MM.1S (cell line): ENCODE results near the gene C13orf46.

Experiments
- DNase-seq: peaks from one replicate; pipeline ENCODE4 v3.0.0-alpha.2; 2015
- H2AFZ ChIP-seq: fragments of 300-600 bp; sonication (generic); 2 replicates; pipeline ENCODE4 v1.6.0; 2016; ENCODE audit warnings: antibody characterized with exemption, low read length
- H3F3A ChIP-seq: fragments of 300-600 bp; sonication (generic); 2 replicates; pipeline ENCODE4 v1.6.1; 2016; ENCODE audit warnings: mild to moderate bottlenecking, antibody characterized with exemption, low read length, moderate library complexity, mixed read lengths; ENCODE audit not compliant: insufficient read depth
- H3K27ac ChIP-seq: fragments of 300-600 bp; sonication (generic); 2 replicates; pipeline ENCODE4 v1.5.1; 2016; ENCODE audit warnings: mild to moderate bottlenecking, low read length
- H3K27me3 ChIP-seq: fragments of 300-600 bp; sonication (generic); replicated peaks from 2 replicates; pipeline ENCODE4 v1.6.0; 2016; ENCODE audit warnings: low read length; ENCODE audit not compliant: insufficient read depth
- H3K36me3 ChIP-seq: fragments of 300-600 bp; sonication (generic); replicated peaks from 2 replicates; pipeline ENCODE4 v1.6.1; 2016; ENCODE audit warnings: mild to moderate bottlenecking, low read length, mixed read lengths; ENCODE audit not compliant: insufficient read depth
- H3K4me1 ChIP-seq: fragments of 300-600 bp; sonication (generic); 2 replicates; pipeline ENCODE4 v1.6.1; 2016; ENCODE audit warnings: low read length, mixed read lengths
- H3K4me2 ChIP-seq: fragments of 300-600 bp; sonication (generic); 2 replicates; pipeline ENCODE4 v1.6.0; 2016; ENCODE audit warnings: low read depth, low read length
- H3K4me3 ChIP-seq: fragments of 300-600 bp; sonication (generic); 2 replicates; pipeline ENCODE4 v1.5.1; 2016; ENCODE audit warnings: low read length, mixed read lengths
- H3K79me2 ChIP-seq: fragments of 300-600 bp; sonication (generic); 2 replicates; pipeline ENCODE4 v1.6.1; 2016; ENCODE audit warnings: mixed run types, low read length, mixed read lengths
- H3K9ac ChIP-seq: fragments of 300-600 bp; sonication (generic); 2 replicates; pipeline ENCODE4 v1.6.1; 2016; ENCODE audit warnings: low read length, mixed read lengths
- H3K9me2 ChIP-seq: fragments of 300-600 bp; sonication (generic); replicated peaks from 2 replicates; pipeline ENCODE4 v1.6.1; 2016; ENCODE audit warnings: mild to moderate bottlenecking, low read length, mixed read lengths; ENCODE audit not compliant: insufficient read depth
- H3K9me3 ChIP-seq: fragments of 300-600 bp; sonication (generic); replicated peaks from 2 replicates; pipeline ENCODE4 v1.6.1; 2016; ENCODE audit warnings: mild to moderate bottlenecking, low read length, mixed read lengths; ENCODE audit not compliant: insufficient read depth
- H4K20me1 ChIP-seq: fragments of 300-600 bp; sonication (generic); 2 replicates; pipeline ENCODE4 v1.6.1; 2016; ENCODE audit warnings: mild to moderate bottlenecking, low read length, moderate library complexity, mixed read lengths; ENCODE audit not compliant: insufficient read depth
- EZH2 ChIP-seq: fragments of 300-600 bp; sonication (generic); optimal IDR thresholded peaks from 2 replicates; pipeline ENCODE3; 2017; ENCODE audit warnings: low read depth, mild to moderate bottlenecking, antibody characterized with exemption, low read length, mixed read lengths
- EZH2phosphoT487 ChIP-seq: fragments of 300-600 bp; sonication (generic); IDR thresholded peaks from 2 replicates; pipeline ENCODE4 v1.6.1; 2018; ENCODE audit warnings: antibody characterized with exemption, low read length
- TF ChIP-seq, protein P1 (sequence below): fragments of 300-600 bp; sonication (generic); IDR thresholded peaks from 2 replicates; pipeline ENCODE4 v1.5.1; 2016; ENCODE audit warnings: antibody characterized with exemption, low read length, mixed read lengths

Gene C13orf46

DNA sequence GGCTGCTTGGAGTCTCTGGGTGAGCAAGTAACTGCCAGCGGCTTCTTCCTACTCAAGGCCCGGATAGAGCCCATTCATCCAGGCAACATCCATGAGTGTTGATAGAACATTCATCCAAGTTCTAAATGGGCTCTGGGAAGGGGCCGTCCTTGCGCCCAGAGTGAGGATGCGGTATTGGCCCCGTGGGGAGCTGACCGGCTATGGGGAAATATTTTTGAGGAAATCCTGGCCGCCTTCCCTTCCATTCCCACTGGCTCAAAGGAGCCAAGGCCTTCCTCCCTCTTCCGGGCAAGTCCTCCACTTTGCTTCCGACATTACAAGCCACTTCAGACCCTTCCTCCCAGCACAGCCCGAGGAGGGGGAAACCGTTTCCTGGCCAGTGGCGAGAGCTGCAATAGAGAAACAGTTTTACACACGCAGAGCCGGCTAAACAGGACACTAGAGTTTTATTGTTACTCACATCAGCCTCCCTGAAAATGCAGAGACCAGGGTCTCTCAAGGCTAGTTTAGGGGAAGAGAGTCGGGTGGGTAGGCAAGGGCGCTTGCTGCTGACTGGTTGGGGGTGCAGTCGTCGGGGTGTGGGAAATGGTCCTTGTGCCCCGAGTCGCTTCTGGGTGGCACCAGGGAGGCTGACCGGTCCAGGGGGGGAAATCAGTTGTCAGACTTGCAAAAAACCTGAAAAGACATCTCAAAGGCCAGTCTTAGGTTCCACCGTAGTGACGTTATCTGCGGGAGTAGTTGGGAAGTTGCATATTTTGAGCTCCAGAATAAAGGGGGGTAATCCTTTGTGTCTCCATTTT, 37.5 kb downstream of the C13orf46 start:
- Histone ChIP-seq H4K20me1 (no peaks in the 10 kb centered on the region), H3K27me3 (no peaks in the 10 kb centered on the region), H3K9me3 (no peaks in the 10 kb centered on the region), H3K4me2 (no peak overlapping the region), H3K9me2 (no peaks in the 10 kb centered on the region), H3K4me3 (no peak overlapping the region), H3K9ac (no peak overlapping the region), H3K4me1 (peaks cover 8% of the 10 kb centered on the region), H3K36me3 (no peaks in the 10 kb centered on the region), H2AFZ (no peak overlapping the region), H3K27ac (no peak overlapping the region), H3F3A (peaks cover under 1% of the 10 kb centered on the region; the same call in 1 of the 2 replicates), H3K79me2 (no peaks in the 10 kb centered on the region)
- no peak for DNase-seq
- TF ChIP-seq, protein P1, sequence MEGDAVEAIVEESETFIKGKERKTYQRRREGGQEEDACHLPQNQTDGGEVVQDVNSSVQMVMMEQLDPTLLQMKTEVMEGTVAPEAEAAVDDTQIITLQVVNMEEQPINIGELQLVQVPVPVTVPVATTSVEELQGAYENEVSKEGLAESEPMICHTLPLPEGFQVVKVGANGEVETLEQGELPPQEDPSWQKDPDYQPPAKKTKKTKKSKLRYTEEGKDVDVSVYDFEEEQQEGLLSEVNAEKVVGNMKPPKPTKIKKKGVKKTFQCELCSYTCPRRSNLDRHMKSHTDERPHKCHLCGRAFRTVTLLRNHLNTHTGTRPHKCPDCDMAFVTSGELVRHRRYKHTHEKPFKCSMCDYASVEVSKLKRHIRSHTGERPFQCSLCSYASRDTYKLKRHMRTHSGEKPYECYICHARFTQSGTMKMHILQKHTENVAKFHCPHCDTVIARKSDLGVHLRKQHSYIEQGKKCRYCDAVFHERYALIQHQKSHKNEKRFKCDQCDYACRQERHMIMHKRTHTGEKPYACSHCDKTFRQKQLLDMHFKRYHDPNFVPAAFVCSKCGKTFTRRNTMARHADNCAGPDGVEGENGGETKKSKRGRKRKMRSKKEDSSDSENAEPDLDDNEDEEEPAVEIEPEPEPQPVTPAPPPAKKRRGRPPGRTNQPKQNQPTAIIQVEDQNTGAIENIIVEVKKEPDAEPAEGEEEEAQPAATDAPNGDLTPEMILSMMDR, result no peak
- no peak for TF ChIP-seq EZH2
- no peak for TF ChIP-seq EZH2phosphoT487

DNA sequence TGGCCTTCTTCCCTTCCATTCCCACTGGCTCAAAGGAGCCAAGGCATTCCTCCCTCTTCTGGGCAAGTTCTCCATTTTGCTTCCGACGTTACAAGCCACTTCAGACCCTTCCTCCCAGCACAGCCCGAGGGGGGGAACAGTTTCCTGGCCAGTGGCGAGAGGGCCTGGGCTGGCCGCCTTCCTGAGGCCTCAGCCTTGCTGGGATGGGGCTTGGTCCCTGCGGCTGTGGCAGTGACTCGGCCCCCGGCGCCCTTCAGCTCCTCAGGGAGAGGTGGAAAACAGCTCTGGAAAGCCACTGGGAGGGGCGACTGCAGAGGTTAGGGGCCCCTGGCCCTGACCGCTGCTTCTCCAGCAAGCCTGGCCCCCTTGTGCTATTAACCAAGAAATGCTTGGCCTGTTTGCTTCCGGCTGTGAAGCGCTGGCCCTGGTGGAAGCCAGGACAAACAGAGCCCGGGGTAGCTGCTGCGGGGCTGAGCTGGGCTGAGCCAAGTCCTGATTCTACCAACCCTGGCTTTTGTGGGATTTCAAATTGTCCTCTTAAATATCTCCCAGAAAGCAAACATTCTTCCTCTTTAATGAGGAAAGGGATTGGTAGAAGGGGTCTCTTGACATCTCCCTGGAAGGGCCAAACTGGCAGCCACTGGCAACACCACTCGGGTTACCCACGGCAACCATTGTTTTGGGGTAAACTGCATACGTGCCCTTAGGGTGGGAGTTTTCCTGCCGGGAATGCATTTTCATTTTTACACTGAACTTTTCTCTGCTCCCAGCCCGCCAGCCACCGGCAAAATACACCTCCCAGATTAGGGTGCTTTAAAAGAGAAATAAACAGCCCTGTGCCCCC, 38.7 kb downstream of the C13orf46 start:
- DNase-seq, result no peak
- H3K9ac ChIP-seq, result no peak overlapping the region

DNA sequence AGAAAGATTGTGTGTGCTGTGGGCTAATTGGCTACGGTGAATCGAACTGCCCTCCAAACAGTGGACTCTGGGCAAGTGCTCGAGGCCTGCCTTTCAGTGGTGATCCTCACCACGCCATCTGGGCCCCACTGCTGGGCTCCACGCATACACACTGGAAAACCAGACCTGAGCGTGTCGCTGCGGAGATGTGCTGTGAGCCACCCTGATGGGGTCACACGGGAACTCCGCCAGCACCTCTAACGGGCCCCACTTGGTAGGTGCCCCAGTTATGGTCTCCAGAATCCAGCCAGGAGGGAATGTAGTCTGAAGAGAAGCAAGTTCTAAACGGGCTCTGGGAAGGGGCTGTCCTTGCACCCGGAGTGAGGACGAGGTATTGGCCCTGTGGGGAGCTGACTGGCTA, 39.3 kb downstream of the C13orf46 start:
- Histone ChIP-seq H3K79me2 (no peaks in the 10 kb centered on the region), H3K9ac (no peak overlapping the region)

More for the DNA sequence above, 38.7 kb downstream of the C13orf46 start:
- Histone ChIP-seq H3K4me3 (no peak overlapping the region), H3K27ac (no peak overlapping the region), H3K79me2 (no peaks in the 10 kb centered on the region), H2AFZ (no peak overlapping the region), H4K20me1 (no peaks in the 10 kb centered on the region), H3K27me3 (no peaks in the 10 kb centered on the region), H3F3A (peaks cover 2% of the 10 kb centered on the region; the same call in 1 of the 2 replicates), H3K9me3 (no peaks in the 10 kb centered on the region), H3K36me3 (no peaks in the 10 kb centered on the region), H3K9me2 (no peaks in the 10 kb centered on the region), H3K4me1 (peaks cover 10% of the 10 kb centered on the region), H3K4me2 (no peak overlapping the region)
- TF ChIP-seq EZH2 (no peak), EZH2phosphoT487 (no peak)

More for the DNA sequence above, 39.3 kb downstream of the C13orf46 start:
- Histone ChIP-seq H2AFZ (no peak overlapping the region), H3K4me2 (no peak overlapping the region), H3K9me3 (no peaks in the 10 kb centered on the region), H3K4me3 (no peak overlapping the region), H3K9me2 (no peaks in the 10 kb centered on the region), H4K20me1 (no peaks in the 10 kb centered on the region), H3K27me3 (no peaks in the 10 kb centered on the region), H3K4me1 (peaks cover 10% of the 10 kb centered on the region), H3F3A (peaks cover 2% of the 10 kb centered on the region; the same call in 1 of the 2 replicates), H3K27ac (no peak overlapping the region), H3K36me3 (no peaks in the 10 kb centered on the region)
- no peak for DNase-seq
- TF ChIP-seq EZH2phosphoT487, result no peak
- TF ChIP-seq, protein P1, result no peak
- TF ChIP-seq EZH2, result no peak
